Measurements from ENCODE around the gene GOLGA6L10. TPM values are rescaled to one million over a fixed set of nuclear protein-coding genes. Genes with fewer than 3 reads are reported as not detected.
"Not testable (repeated sequence)": the region's sequence is repeated elsewhere in the genome, so short reads cannot be mapped to it uniquely, and the experiment has no call there.

GOLGA6L10 gene
- total RNA-seq, 1 donor from 2014 or later, result 6.3 TPM

DNA sequence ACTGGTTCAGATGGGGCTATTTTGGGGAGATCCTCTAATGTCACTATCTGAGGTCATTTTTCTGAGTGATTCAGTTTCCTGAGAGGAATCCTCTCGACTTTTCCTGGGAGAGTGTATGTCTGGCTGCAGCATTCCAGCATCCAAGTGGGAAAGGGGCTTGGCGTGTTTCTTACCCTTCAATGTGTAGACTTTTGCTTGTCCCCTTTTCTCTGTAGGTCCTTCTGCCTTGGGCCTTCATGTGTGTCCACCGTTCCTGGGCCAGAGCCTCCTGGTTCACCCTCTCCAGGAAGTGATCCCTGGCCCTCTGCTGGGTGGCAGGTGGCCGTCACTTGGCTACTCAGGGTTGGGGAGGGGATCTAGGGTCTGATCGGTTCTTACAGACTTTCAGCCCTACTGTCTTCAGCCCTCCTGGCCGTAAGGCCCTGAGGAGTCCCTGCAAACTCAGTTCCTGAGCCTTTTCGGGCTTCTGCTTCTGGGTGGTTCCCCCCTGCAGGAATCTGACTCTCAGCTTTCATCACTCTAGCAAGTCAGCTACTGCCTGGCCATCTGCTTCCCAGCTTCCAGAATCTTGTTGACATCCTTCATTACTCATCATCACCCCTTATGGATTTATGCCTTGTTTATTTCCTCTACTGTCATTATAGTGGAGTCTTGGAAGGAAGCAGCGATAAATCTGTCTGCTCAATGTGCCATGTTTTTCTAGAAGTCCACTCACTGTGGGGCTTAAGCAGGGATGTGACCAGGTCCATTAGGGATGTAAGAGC, 36.5 kb downstream of the GOLGA6L10 start:
- peak; percentile 51 for DNase-seq (ENCODE audit: extremely low spot score, unreplicated experiment)
- Mint-ChIP-seq H3K9me3 (no peaks in the 10 kb centered on the region), H3K27ac (no peak overlapping the region), H3K27me3 (peaks cover 10% of the 10 kb centered on the region), H3K4me3 (no peak overlapping the region), H3K4me1 (ENCODE audit: unreplicated experiment) (no peaks in the 10 kb centered on the region), H3K36me3 (no peaks in the 10 kb centered on the region)
- TF ChIP-seq, protein P1, sequence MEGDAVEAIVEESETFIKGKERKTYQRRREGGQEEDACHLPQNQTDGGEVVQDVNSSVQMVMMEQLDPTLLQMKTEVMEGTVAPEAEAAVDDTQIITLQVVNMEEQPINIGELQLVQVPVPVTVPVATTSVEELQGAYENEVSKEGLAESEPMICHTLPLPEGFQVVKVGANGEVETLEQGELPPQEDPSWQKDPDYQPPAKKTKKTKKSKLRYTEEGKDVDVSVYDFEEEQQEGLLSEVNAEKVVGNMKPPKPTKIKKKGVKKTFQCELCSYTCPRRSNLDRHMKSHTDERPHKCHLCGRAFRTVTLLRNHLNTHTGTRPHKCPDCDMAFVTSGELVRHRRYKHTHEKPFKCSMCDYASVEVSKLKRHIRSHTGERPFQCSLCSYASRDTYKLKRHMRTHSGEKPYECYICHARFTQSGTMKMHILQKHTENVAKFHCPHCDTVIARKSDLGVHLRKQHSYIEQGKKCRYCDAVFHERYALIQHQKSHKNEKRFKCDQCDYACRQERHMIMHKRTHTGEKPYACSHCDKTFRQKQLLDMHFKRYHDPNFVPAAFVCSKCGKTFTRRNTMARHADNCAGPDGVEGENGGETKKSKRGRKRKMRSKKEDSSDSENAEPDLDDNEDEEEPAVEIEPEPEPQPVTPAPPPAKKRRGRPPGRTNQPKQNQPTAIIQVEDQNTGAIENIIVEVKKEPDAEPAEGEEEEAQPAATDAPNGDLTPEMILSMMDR (conservative IDR thresholded peaks at IDR 0.05), result no peak

GRCh38 chr15:82311321-82311720, 38.0 kb downstream of the GOLGA6L10 start:
- not testable (repeated sequence) for H3K4me1 Mint-ChIP-seq (ENCODE audit: unreplicated experiment); H3K4me3 Mint-ChIP-seq; H3K27ac Mint-ChIP-seq

GRCh38 chr15:82309802-82310201, 39.5 kb downstream of the GOLGA6L10 start:
- TF ChIP-seq, protein P1 (conservative IDR thresholded peaks at IDR 0.05), result no peak
- no peak for DNase-seq (ENCODE audit: extremely low spot score, unreplicated experiment)
- H3K27ac Mint-ChIP-seq, result no peak overlapping the region

More at GRCh38 chr15:82311321-82311720, 38.0 kb downstream of the GOLGA6L10 start:
- H3K27me3 Mint-ChIP-seq, result peaks cover 10% of the 10 kb centered on the region
- H3K36me3 Mint-ChIP-seq, H3K9me3 Mint-ChIP-seq: not testable (repeated sequence)
- peak; percentile 11 for DNase-seq (ENCODE audit: extremely low spot score, unreplicated experiment)

GRCh38 chr15:82307714-82308081, 41.6 kb downstream of the GOLGA6L10 start:
- H3K27me3 Mint-ChIP-seq, result peaks cover 7% of the 10 kb centered on the region

More at GRCh38 chr15:82309802-82310201, 39.5 kb downstream of the GOLGA6L10 start:
- no peaks in the 10 kb centered on the region for H3K36me3 Mint-ChIP-seq
- peaks cover 10% of the 10 kb centered on the region for H3K27me3 Mint-ChIP-seq
- H3K4me3 Mint-ChIP-seq, result no peak overlapping the region
- no peaks in the 10 kb centered on the region for H3K9me3 Mint-ChIP-seq
- no peaks in the 10 kb centered on the region for H3K4me1 Mint-ChIP-seq (ENCODE audit: unreplicated experiment)

GRCh38 chr15:82306791-82307713, 42.2 kb downstream of the GOLGA6L10 start:
- H3K27ac Mint-ChIP-seq, result no peak overlapping the region
- H3K4me3 Mint-ChIP-seq, result no peak overlapping the region
- H3K9me3 Mint-ChIP-seq, result no peaks in the 10 kb centered on the region
- H3K4me1 Mint-ChIP-seq (ENCODE audit: unreplicated experiment), result peaks cover 3% of the 10 kb centered on the region
- TF ChIP-seq, protein P1 (conservative IDR thresholded peaks at IDR 0.05), result no peak
- H3K27me3 Mint-ChIP-seq, result peaks cover 7% of the 10 kb centered on the region
- DNase-seq (ENCODE audit: extremely low spot score, unreplicated experiment), result peak; percentile 64
- H3K36me3 Mint-ChIP-seq, result no peaks in the 10 kb centered on the region

More at GRCh38 chr15:82307714-82308081, 41.6 kb downstream of the GOLGA6L10 start:
- H3K4me3 Mint-ChIP-seq, result no peak overlapping the region
- DNase-seq (ENCODE audit: extremely low spot score, unreplicated experiment), result peak; percentile 16
- H3K36me3 Mint-ChIP-seq, result no peaks in the 10 kb centered on the region
- TF ChIP-seq, protein P1 (conservative IDR thresholded peaks at IDR 0.05), result no peak
- no peaks in the 10 kb centered on the region for H3K4me1 Mint-ChIP-seq (ENCODE audit: unreplicated experiment)
- no peaks in the 10 kb centered on the region for H3K9me3 Mint-ChIP-seq
- H3K27ac Mint-ChIP-seq, result no peak overlapping the region
